Uterus (tissue), 2 donors: ENCODE data around the gene ITIH6.

Source experiments
- POLR2A ChIP-seq, 2 donors: fragments of 450-650 bp; IDR thresholded peaks; one replicate each; pipeline ENCODE4 v1.6.1; 2016; ENCODE audit warnings: antibody characterized with exemption in 2 of 2, mild to moderate bottlenecking in 1 of 2, moderate library complexity in 1 of 2
- TF ChIP-seq, protein P1 (sequence below), 4 experiments: fragments of 200-600 bp in 2 of 4; fragments of 450-650 bp in 2 of 4; sonication (generic) in 2 of 4; IDR thresholded peaks; one replicate each; pipeline ENCODE4 v1.5.1; 2016 to 2019; ENCODE audit warnings: antibody characterized with exemption in 4 of 4, mild to moderate bottlenecking in 2 of 4, moderate library complexity in 1 of 4

DNA sequence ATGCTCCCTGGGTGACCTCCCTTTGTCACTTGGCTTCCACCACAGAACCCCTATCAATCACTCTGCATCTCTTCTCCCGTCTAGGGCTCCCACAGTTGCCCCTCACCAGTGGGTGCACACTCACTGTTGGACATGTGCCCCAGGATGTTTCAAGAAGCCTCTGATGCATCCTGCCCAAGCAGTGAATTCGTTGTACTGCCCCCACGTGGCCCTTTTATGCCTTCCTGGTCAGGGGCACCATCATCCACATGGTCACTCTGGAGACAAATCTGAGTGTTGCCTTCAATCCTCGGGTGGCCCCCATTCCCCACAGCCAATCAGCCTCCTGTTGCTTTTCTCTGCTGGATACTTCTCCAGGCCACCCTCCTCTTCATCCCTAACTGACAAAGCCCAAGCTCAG, 12.2 kb downstream of the ITIH6 start:
- TF ChIP-seq, protein P1, sequence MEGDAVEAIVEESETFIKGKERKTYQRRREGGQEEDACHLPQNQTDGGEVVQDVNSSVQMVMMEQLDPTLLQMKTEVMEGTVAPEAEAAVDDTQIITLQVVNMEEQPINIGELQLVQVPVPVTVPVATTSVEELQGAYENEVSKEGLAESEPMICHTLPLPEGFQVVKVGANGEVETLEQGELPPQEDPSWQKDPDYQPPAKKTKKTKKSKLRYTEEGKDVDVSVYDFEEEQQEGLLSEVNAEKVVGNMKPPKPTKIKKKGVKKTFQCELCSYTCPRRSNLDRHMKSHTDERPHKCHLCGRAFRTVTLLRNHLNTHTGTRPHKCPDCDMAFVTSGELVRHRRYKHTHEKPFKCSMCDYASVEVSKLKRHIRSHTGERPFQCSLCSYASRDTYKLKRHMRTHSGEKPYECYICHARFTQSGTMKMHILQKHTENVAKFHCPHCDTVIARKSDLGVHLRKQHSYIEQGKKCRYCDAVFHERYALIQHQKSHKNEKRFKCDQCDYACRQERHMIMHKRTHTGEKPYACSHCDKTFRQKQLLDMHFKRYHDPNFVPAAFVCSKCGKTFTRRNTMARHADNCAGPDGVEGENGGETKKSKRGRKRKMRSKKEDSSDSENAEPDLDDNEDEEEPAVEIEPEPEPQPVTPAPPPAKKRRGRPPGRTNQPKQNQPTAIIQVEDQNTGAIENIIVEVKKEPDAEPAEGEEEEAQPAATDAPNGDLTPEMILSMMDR (IDR thresholded peaks at IDR 0.05) = no peak
- no peak for TF ChIP-seq POLR2A (IDR thresholded peaks at IDR 0.05)
